Measurements from ENCODE around the gene NT5DC1. TPM values are rescaled to one million over a fixed set of nuclear protein-coding genes. Genes with fewer than 3 reads are reported as not detected.
A peak's percentile ranks its signal among the peaks of the same experiment; 100 is the strongest.

NT5DC1 gene
- 11.7 TPM for total RNA-seq (2013)
- polyA plus RNA-seq (10 to 100 TPM; 18.2 to 39.0 (median 28.3) TPM), polyA minus RNA-seq (1.8 TPM in 2 replicates), total RNA-seq (1.2 to 23.8 (median 17.1) reads per million in 11 experiments)

DNA sequence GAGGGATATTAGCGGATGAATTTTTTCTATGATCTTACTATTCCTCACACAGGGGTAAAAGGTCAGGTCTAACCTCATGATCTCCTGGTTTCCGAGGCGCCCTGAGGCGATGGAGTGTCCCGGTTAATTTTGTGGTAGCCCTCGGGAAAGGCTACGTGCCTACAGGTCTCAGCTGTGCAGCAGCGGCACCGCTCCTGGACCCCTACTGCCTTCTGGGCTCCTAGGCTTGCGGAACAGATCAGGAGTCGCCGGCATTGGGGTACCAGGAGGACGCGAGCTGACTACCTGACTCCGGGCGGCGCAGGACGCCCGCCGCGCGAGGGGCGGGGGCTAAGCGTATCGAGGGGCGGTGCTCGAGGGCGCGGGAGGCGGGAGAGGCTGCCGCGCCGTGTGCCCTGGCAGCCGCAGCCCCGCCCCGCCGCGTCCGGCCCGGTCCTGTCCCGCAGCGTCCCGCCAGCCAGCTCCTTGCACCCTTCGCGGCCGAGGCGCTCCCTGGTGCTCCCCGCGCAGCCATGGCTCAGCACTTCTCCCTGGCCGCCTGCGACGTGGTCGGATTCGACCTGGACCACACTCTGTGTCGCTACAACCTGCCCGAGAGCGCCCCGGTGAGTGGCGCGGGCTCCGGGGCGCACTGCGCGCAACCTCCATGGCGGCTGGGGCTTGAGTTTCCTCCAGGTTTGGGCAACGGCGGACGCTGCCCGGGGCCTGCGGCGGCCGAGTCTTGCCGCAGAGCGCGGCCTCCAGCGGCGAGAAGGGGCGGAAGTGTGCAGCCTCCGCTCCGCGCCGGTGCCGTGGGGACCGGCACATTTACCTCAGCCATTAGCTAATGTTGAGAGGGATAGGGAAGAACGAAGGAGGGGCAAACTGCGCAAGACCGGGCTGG is at the start of gene NT5DC1:
NT5DC1 (plus strand) TSS at position 435 of the 883 bp plus-strand sequence; CDS start at position 513, 78 bp downstream.
- Mint-ChIP-seq H3K4me3 (peak within 1 kb of the TSS; percentile 88 to 95), H3K36me3 (peaks cover 3 to 12% of the 10 kb centered on the region in 2 donors), H3K27ac (peak within 1 kb of the TSS; percentile 80 to 90 (median 86)), H3K27me3 (ENCODE audit: low read depth in 3 of 3) (no peaks in the 10 kb centered on the region), H3K4me1 (peaks cover 37% of the 10 kb centered on the region), H3K9me3 (peaks cover 8 to 12% (median 11%) of the 10 kb centered on the region in 7 donors)
- Histone ChIP-seq H3K27ac (ENCODE audit: low read depth in 1 of 2, low read length in 2 of 2) (peak within 1 kb of the TSS; percentile 59 to 81), H3K36me3 (replicated peaks in 1 of 2; ENCODE audit: control insufficient read depth in 1 of 2, insufficient read depth in 2 of 2, low read length in 2 of 2) (no peaks in the 10 kb centered on the region), H3K27me3 (ENCODE audit: control insufficient read depth in 2 of 2, insufficient read depth in 2 of 2, low read length in 2 of 2) (no peaks in the 10 kb centered on the region), H3K9me3 (replicated peaks in 1 of 2; ENCODE audit: control insufficient read depth in 1 of 2, insufficient read depth in 1 of 2, low read length in 2 of 2) (peaks cover 9 to 11% of the 10 kb centered on the region in 2 donors), H4K20me1 (ENCODE audit: insufficient read depth, low read length) (no peaks in the 10 kb centered on the region), H3K79me2 (ENCODE audit: insufficient read depth, low read length) (peaks cover 6% of the 10 kb centered on the region), H3K9ac (ENCODE audit: insufficient read depth, low read length, poor library complexity, severe bottlenecking) (peak within 1 kb of the TSS; percentile 73), H3K4me2 (replicated peaks; ENCODE audit: extremely low read depth, low read length, poor library complexity, severe bottlenecking) (peak within 1 kb of the TSS; percentile 88), H3K4me3 (replicated peaks in 1 of 3; ENCODE audit: low read depth in 2 of 3, low read length in 3 of 3) (peak within 1 kb of the TSS; percentile 51 to 91 (median 87)), H3K4me1 (ENCODE audit: control insufficient read depth in 1 of 2, insufficient read depth in 2 of 2, low read length in 2 of 2) (peaks cover 27 to 31% of the 10 kb centered on the region in 2 donors), H2AFZ (ENCODE audit: insufficient read depth, low read depth, low read length, poor library complexity, severe bottlenecking) (peak within 1 kb of the TSS; percentile 90)
- TF ChIP-seq, protein P1, sequence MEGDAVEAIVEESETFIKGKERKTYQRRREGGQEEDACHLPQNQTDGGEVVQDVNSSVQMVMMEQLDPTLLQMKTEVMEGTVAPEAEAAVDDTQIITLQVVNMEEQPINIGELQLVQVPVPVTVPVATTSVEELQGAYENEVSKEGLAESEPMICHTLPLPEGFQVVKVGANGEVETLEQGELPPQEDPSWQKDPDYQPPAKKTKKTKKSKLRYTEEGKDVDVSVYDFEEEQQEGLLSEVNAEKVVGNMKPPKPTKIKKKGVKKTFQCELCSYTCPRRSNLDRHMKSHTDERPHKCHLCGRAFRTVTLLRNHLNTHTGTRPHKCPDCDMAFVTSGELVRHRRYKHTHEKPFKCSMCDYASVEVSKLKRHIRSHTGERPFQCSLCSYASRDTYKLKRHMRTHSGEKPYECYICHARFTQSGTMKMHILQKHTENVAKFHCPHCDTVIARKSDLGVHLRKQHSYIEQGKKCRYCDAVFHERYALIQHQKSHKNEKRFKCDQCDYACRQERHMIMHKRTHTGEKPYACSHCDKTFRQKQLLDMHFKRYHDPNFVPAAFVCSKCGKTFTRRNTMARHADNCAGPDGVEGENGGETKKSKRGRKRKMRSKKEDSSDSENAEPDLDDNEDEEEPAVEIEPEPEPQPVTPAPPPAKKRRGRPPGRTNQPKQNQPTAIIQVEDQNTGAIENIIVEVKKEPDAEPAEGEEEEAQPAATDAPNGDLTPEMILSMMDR (IDR thresholded peaks at IDR 0.05), result peak; percentile 51
- WGBS (ENCODE audit: insufficient coverage), result 0% methylated on average over 83 of the region's 87 CpGs
- intact Hi-C loops (cut with micrococcal nuclease), result no loop called here
- peak; percentile 42 to 60 (median 49) for DNase-seq

DNA sequence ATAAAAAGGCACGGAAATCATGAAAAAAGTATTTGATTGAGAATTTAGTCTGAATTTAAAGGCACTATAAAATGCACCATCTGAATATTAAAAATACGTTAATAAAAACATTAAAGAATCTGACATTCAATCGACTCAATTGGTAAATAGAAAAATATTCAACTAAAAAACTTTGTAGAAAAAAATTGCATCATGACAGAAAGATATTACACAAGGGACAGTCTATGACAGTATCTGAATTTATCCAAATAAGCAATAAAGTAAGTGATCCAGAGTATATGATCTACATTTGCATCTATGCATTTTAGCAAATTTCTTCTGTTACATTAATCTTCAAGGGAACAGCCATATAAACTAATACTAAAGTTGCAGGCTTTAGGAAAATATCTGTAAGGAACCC is 49.4 kb upstream of the NT5DC1 start:
- H3K79me2 ChIP-seq (ENCODE audit: insufficient read depth, low read length), result no peaks in the 10 kb centered on the region
- intact Hi-C loops (cut with micrococcal nuclease), result no loop called here
- peaks cover 2 to 4% (median 3%) of the 10 kb centered on the region in 3 donors for H3K27me3 Mint-ChIP-seq (ENCODE audit: low read depth in 3 of 3)
- no peak overlapping the region for H3K9ac ChIP-seq (ENCODE audit: insufficient read depth, low read length, poor library complexity, severe bottlenecking)
- H3K4me2 ChIP-seq (replicated peaks; ENCODE audit: extremely low read depth, low read length, poor library complexity, severe bottlenecking), result no peak overlapping the region
- no peaks in the 10 kb centered on the region for H4K20me1 ChIP-seq (ENCODE audit: insufficient read depth, low read length)
- no peaks in the 10 kb centered on the region for H3K27me3 ChIP-seq (ENCODE audit: control insufficient read depth in 2 of 2, insufficient read depth in 2 of 2, low read length in 2 of 2)
- H3K27ac ChIP-seq (ENCODE audit: low read depth in 1 of 2, low read length in 2 of 2), result no peak overlapping the region
- H3K27ac Mint-ChIP-seq, result no peak overlapping the region
- H3K4me3 ChIP-seq (replicated peaks in 1 of 3; ENCODE audit: low read depth in 2 of 3, low read length in 3 of 3), result no peak overlapping the region
- no peak overlapping the region for H3K4me3 Mint-ChIP-seq
- H3K36me3 ChIP-seq (replicated peaks in 1 of 2; ENCODE audit: control insufficient read depth in 1 of 2, insufficient read depth in 2 of 2, low read length in 2 of 2), result no peaks in the 10 kb centered on the region
- H3K9me3 Mint-ChIP-seq, result peaks cover 0 to 3% (median 0%) of the 10 kb centered on the region in 7 donors
- DNase-seq, result no peak
- TF ChIP-seq, protein P1 (IDR thresholded peaks at IDR 0.05), result no peak
- H3K4me1 Mint-ChIP-seq, result no peaks in the 10 kb centered on the region
- no peaks in the 10 kb centered on the region for H3K9me3 ChIP-seq (replicated peaks in 1 of 2; ENCODE audit: control insufficient read depth in 1 of 2, insufficient read depth in 1 of 2, low read length in 2 of 2)
- no peaks in the 10 kb centered on the region for H3K36me3 Mint-ChIP-seq
- no peaks in the 10 kb centered on the region for H3K4me1 ChIP-seq (ENCODE audit: control insufficient read depth in 1 of 2, insufficient read depth in 2 of 2, low read length in 2 of 2)
- H2AFZ ChIP-seq (ENCODE audit: insufficient read depth, low read depth, low read length, poor library complexity, severe bottlenecking), result no peak overlapping the region
- no CpG with 5 or more reads among the region's 3 CpGs for WGBS (ENCODE audit: insufficient coverage)
